Lung (tissue), 12 donors: ENCODE measurements around the gene SLC10A3. TPM values are rescaled to one million over a fixed set of nuclear protein-coding genes. Genes with fewer than 3 reads are reported as not detected.

ENCODE experiments used
- ATAC-seq: fragments of 200-7000 bp; cut with Tn5 transposase; one replicate; pipeline ENCODE4 v1.9.1; 2020; ENCODE audit warnings: moderate number of reproducible peaks; ENCODE audit not compliant: insufficient read depth, low FRiP score
- DNase-seq, 3 donors: peaks; one replicate each; pipeline ENCODE4 v3.0.0-alpha.2; 2013 to 2017
- H3K27ac ChIP-seq, 2 donors: one replicate each; pipeline ENCODE4 v1.5.1; 2013; ENCODE audit warnings: mild to moderate bottlenecking in 2 of 2, moderate library complexity in 2 of 2, control low read depth in 1 of 2, inconsistent platforms in 1 of 2, low read depth in 1 of 2, low read length in 1 of 2
- H3K27me3 ChIP-seq, 3 donors: one replicate each; pipeline ENCODE4 v1.5.1; 2013; ENCODE audit warnings: low read length in 2 of 3; ENCODE audit not compliant: control insufficient read depth in 3 of 3, insufficient read depth in 3 of 3
- H3K36me3 ChIP-seq, 4 donors: one replicate each; pipeline ENCODE4 v1.5.1; 2013; ENCODE audit warnings: low read length in 4 of 4, mild to moderate bottlenecking in 1 of 4, moderate library complexity in 1 of 4; ENCODE audit not compliant: control insufficient read depth in 4 of 4, insufficient read depth in 4 of 4
- H3K4me1 ChIP-seq, 5 donors: one replicate each; pipeline ENCODE4 v1.5.1; 2013; ENCODE audit warnings: low read length in 5 of 5, mild to moderate bottlenecking in 2 of 5, moderate library complexity in 1 of 5; ENCODE audit not compliant: control insufficient read depth in 5 of 5, insufficient read depth in 5 of 5
- H3K4me3 ChIP-seq: one replicate; pipeline ENCODE4 v1.5.1; 2013; ENCODE audit warnings: mild to moderate bottlenecking, control low read depth, moderate library complexity
- H3K9ac ChIP-seq, 2 donors: one replicate each; pipeline ENCODE4 v1.5.1; 2013; ENCODE audit warnings: low read length in 2 of 2, control low read depth in 1 of 2; ENCODE audit not compliant: insufficient read depth in 1 of 2
- H3K9me3 ChIP-seq, 4 donors: one replicate each; pipeline ENCODE4 v1.5.1; 2013; ENCODE audit warnings: low read length in 3 of 4, mild to moderate bottlenecking in 1 of 4, moderate library complexity in 1 of 4; ENCODE audit not compliant: control insufficient read depth in 4 of 4, insufficient read depth in 3 of 4
- CTCF ChIP-seq: IDR thresholded peaks from 2 replicates; pipeline ENCODE4 v1.5.1; 2012; ENCODE audit warnings: mild to moderate bottlenecking; ENCODE audit errors: control extremely low read depth, extremely low read depth
- WGBS, 2 donors: extraction: QIAGEN DNeasy Blood & Tissue Kit; methylation state at CpG; one replicate each; pipeline ENCODE4 v1.1.7; 2013; 5-methylcytosine and 5-hydroxymethylcytosine counted together
- polyA plus RNA-seq, 2 donors: library from polyadenylated mRNA; stranded (reverse); fragments of 200-250 nt; gene quantifications; one replicate each; pipeline ENCODE4 v1.2.1, GENCODE V29; 2013
- total RNA-seq, 2 donors: library from RNA; depleted of rRNA in 1 of 2; stranded (reverse); fragments of >200 nt in 1 of 2; gene quantifications; one replicate each; pipeline ENCODE4 v1.2.1, GENCODE V29; 2014 to 2021
- donor health status: control.
- donor health status: control.
- donor health status: Bipolar disorder and iron deficiency.
- donor health status: healthy.
- donor health status: DM: yes; HTN: yes; CAD: no.

SLC10A3 gene
- total and polyA plus RNA-seq, 4 donors, result 11.1 to 33.0 (median 29.1) TPM

GRCh38 chrX:154525606-154526490, 35.4 kb upstream of the SLC10A3 start:
- Histone ChIP-seq H3K36me3 (no peaks in the 10 kb centered on the region), H3K4me1 (peaks cover 0 to 8% (median 3%) of the 10 kb centered on the region in 5 donors), H3K27ac (no peak overlapping the region), H3K9me3 (no peaks in the 10 kb centered on the region), H3K4me3 (no peak overlapping the region), H3K27me3 (no peaks in the 10 kb centered on the region), H3K9ac (peak overlapping the region in 1 of 2 donors; percentile 9)
- 61 to 77% methylated on average over 14 of the region's 14 CpGs for WGBS, 2 donors
- ATAC-seq (no peak), DNase-seq (peak in 1 of 3 donors; percentile 40)
- TF ChIP-seq CTCF, result no peak

- Histone ChIP-seq H3K9me3 (peaks cover 0 to 5% (median 0%) of the 10 kb centered on the region in 4 donors), H3K4me1 (peaks cover 0 to 15% (median 4%) of the 10 kb centered on the region in 5 donors), H3K36me3 (no peaks in the 10 kb centered on the region), H3K27me3 (no peaks in the 10 kb centered on the region), H3K4me3 (no peak overlapping the region), H3K9ac (peak overlapping the region in 1 of 2 donors; percentile 32), H3K27ac (no peak overlapping the region)
- no peak for TF ChIP-seq CTCF
- ATAC-seq, result no peak
- WGBS, 2 donors, result 90 to 95% methylated on average over 5 to 8 of the region's 8 CpGs
- no peak for DNase-seq
These were observed 29.0 kb upstream of the SLC10A3 start for GRCh38 chrX:154519389-154519788.

GRCh38 chrX:154517101-154517781, 26.8 kb upstream of the SLC10A3 start:
- 59 to 68% methylated on average over 19 to 25 of the region's 25 CpGs for WGBS, 2 donors
- no peak for TF ChIP-seq CTCF
- ATAC-seq, result no peak

More at GRCh38 chrX:154517101-154517781, 26.8 kb upstream of the SLC10A3 start:
- peaks cover 0 to 15% (median 4%) of the 10 kb centered on the region in 5 donors for H3K4me1 ChIP-seq
- H3K27me3 ChIP-seq, result no peaks in the 10 kb centered on the region
- H3K9me3 ChIP-seq, result peaks cover 0 to 5% (median 0%) of the 10 kb centered on the region in 4 donors
- H3K36me3 ChIP-seq, result no peaks in the 10 kb centered on the region
- DNase-seq, result peak; percentile 60 to 77 (median 74)
- peak overlapping the region; percentile 11 to 76 for H3K9ac ChIP-seq
- H3K4me3 ChIP-seq, result no peak overlapping the region
- H3K27ac ChIP-seq, result peak overlapping the region; percentile 76 to 92
